GM11168 (cell line): Measurements from ENCODE around the gene NSUN7.

Experiments used
- in situ Hi-C: fragments of 300-500 bp; cut with MboI; formaldehyde crosslinking; loops from one replicate; pipeline ENCODE4 v1.12.0; 2022; ENCODE audit warnings: low sequenced_read_pairs; ENCODE audit not compliant: unreplicated experiment

The NSUN7 gene

GRCh38 chr4:40842725-40843423 is 93.1 kb downstream of the NSUN7 start:
- in situ Hi-C loops, result loop anchor here (5.0 kb wide), 1 partner anchor 111 kb away; no protein-coding TSS in a partner anchor

DNA sequence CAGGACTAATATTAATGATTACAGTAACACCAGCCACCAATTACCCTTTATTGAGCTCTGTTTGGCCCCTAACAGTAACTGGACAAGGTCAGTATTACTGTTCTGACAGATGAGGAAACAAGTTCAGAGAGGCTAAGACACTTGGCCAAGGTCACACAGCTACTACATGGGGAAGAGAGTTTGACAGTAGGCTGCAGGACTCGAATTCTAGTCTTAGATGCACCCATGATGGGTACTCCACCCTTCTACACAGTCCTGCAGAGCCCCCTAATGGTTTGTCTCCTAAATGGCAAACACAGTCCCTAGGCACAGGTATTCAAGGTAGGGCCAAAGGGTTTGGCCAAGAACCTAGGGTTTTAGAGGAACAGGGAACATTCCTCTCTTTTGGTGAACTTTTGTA is 93.9 kb downstream of the NSUN7 start:
- in situ Hi-C loops, result loop anchor here (5.0 kb wide), 1 partner anchor 111 kb away; no protein-coding TSS in a partner anchor

- in situ Hi-C loops, result loop anchor here (5.0 kb wide), 1 partner anchor 112 kb away; no protein-coding TSS in a partner anchor
Measured at GRCh38 chr4:40844261-40844660, 94.5 kb downstream of the NSUN7 start.

DNA sequence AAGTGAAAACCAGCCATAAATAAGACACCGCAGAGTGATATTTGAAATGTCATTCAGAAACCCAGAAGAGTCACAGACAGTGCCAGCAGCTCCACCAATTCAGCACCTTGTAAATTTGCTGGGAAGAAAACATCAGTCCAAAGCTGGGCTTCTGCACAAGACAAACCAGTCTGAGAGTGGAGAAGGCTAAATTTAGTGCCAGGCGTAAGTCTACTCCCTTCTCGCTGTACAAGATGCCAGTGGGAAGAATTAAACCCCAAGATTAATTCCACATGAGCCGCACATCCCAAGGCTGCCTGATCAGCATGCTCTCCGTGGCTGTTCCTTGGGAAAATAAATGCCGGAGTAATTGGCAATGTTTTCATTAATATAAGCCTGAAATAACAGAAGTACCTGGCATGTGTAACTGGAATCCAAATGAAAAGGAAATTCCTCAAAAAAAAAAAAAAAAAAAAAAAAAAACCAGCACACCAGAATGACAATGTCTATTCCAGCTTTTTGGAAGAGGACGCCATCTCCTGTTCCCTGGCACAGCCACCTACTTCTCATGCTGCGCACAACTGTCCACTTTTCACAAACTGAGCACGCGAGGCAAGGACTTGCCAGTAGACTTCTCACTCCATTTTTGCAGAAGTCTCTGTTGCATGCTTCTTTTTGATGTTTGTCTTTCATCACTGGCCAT is 95.5 kb downstream of the NSUN7 start:
- in situ Hi-C loops, result no loop called here

DNA sequence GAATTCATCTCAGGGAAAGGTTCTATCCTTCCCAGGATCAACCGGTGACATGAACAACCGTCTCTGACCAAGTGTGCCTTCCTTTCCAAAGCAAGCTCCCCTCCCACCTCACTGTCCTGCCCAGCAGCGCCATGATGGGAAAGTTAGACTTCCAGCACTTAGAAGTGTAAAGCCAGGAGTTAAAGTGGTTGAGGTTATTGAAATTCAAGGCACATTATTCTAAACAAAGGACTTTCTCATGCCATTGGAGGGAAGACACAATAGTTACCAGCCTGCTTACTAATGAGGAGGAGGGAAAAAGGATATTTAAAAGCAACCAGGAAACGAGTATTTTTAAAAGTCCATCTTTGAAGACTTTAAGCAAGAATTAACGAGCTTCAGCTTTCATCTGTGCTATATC is 96.8 kb downstream of the NSUN7 start:
- in situ Hi-C loops, result no loop called here

DNA sequence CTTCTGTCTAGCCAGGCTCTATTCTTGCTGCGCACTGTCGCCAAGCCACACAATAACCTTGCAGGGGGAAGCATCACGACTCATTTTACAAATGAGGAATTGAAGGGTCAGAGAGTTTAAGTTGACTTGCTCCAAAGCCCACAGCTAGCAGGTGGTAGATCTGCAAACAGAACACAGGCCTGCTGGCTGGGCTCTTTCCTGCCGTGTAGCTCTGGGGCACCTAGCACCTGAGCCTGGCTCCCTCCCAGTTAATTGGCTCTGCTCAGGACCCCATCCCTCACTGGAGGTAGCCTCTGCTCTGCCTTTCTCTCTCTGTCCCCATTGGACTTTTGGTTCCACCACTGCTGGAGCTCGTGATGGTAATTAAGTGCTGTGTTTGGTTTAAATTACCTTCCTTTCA is 98.5 kb downstream of the NSUN7 start:
- in situ Hi-C loops, result no loop called here

- in situ Hi-C loops, result no loop called here
Measured at GRCh38 chr4:40848940-40849339, 99.2 kb downstream of the NSUN7 start.

- in situ Hi-C loops, result no loop called here
Measured at GRCh38 chr4:40850496-40850895, 100.7 kb downstream of the NSUN7 start.

GRCh38 chr4:40856277-40856839 is 106.6 kb downstream of the NSUN7 start:
- in situ Hi-C loops, result no loop called here

DNA sequence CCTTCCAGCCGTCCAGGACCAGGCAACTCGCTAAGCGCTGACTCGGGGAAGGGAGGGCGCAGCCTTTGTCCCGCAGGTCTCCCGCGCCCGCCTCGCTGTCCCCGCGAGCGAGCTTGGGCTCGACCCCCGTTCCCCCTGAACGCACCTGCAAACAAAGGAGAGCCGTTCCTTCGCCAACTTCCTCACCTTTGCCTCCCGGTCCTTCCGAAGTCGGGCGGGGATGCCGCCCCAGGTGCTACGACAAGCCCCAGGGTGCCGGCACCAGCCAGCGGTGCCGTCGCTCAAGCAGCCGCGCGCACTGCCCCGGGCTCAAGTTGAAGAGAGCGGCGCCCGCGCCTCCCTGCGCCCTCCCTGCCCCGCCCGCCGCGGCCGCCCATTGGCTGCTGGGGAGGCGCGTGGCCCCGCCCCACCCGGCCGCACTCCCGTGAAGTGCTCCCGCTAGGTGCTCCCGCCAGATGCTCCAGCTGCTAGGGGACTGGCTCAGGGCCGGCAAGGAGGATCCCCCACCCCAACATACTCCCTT is 107.1 kb downstream of the NSUN7 start:
- in situ Hi-C loops, result no loop called here

GRCh38 chr4:40857956-40858355 is 108.2 kb downstream of the NSUN7 start:
- in situ Hi-C loops, result no loop called here

DNA sequence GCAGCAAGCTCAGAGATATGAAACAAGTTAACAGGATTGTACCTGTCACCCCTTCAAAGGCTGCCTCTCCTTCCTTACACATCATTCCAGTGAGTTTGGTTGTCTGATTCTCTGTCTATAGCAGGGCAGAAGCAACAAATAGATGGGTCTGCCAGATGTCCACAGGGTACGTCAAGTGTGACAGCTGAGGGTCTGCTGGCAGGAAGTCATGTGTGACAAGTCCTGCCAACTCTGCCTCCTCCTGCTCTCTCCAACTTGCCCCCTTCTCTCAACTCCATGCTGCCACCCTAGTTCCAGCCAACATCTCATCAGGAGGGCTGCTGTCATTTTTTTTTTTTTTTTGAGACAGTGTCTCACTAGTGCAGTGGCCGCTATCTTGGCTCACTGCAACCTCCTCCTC is 109.2 kb downstream of the NSUN7 start:
- in situ Hi-C loops, result no loop called here
